ENCODE measurements around the gene GRID1.

GRCh38 chr10:86041116-86041515, 325.5 kb downstream of the GRID1 start:
- TF ChIP-seq CTCF (IDR thresholded peaks at IDR 0.05): no peak
- TF ChIP-seq POLR2A (IDR thresholded peaks at IDR 0.05): no peak

Data from breast epithelium (tissue), 3 donors.